G401 (cell line): ENCODE measurements around the gene TMEM108. TPM values are rescaled to one million over a fixed set of nuclear protein-coding genes. Genes with fewer than 3 reads are reported as not detected.

ENCODE experiments used
- DNase-seq: peaks from one replicate; pipeline ENCODE4 v3.0.0-alpha.2; 2015; ENCODE audit warnings: low spot score
- in situ Hi-C: cut with HindIII; loops from 2 replicates; pipeline ENCODE4 v1.10.0; 2016; ENCODE audit warnings: low sequenced_read_pairs, mixed read lengths
- total RNA-seq: library from RNA; depleted of rRNA; stranded (reverse); fragments of >200 nt; shearing (Covaris generic); gene quantifications from 2 replicates; pipeline ENCODE4 v1.2.3, GENCODE V29; 2014

The TMEM108 gene
- total RNA-seq, 1 experiment from 2014 or later: not detected

- DNase-seq: no peak
- in situ Hi-C loops: no loop called here
Measured at GRCh38 chr3:133366921-133367320, 328.7 kb downstream of the TMEM108 start.

GRCh38 chr3:133367403-133367802, 329.2 kb downstream of the TMEM108 start:
- no peak for DNase-seq
- in situ Hi-C loops: no loop called here

GRCh38 chr3:133367956-133368355, 329.8 kb downstream of the TMEM108 start:
- in situ Hi-C loops: no loop called here
- no peak for DNase-seq

- no peak for DNase-seq
- in situ Hi-C loops: no loop called here
Measured at GRCh38 chr3:133368371-133369067, 330.3 kb downstream of the TMEM108 start.

GRCh38 chr3:133369068-133369440, 330.9 kb downstream of the TMEM108 start:
- in situ Hi-C loops: no loop called here

GRCh38 chr3:133371181-133371580, 333.0 kb downstream of the TMEM108 start:
- in situ Hi-C loops: no loop called here
- DNase-seq: no peak

More at GRCh38 chr3:133369068-133369440, 330.9 kb downstream of the TMEM108 start:
- no peak for DNase-seq

GRCh38 chr3:133371676-133372075, 333.5 kb downstream of the TMEM108 start:
- in situ Hi-C loops: no loop called here
- no peak for DNase-seq

- in situ Hi-C loops: no loop called here
Measured at GRCh38 chr3:133374708-133375402, 336.7 kb downstream of the TMEM108 start.

GRCh38 chr3:133375403-133375745, 337.2 kb downstream of the TMEM108 start:
- in situ Hi-C loops: no loop called here
- no peak for DNase-seq

More at GRCh38 chr3:133374708-133375402, 336.7 kb downstream of the TMEM108 start:
- no peak for DNase-seq

- in situ Hi-C loops: no loop called here
Measured at GRCh38 chr3:133376810-133377209, 338.6 kb downstream of the TMEM108 start.

GRCh38 chr3:133377396-133377795, 339.2 kb downstream of the TMEM108 start:
- DNase-seq: peak; percentile 34
- in situ Hi-C loops: no loop called here

More at GRCh38 chr3:133376810-133377209, 338.6 kb downstream of the TMEM108 start:
- DNase-seq: no peak

GRCh38 chr3:133379926-133380325, 341.7 kb downstream of the TMEM108 start:
- in situ Hi-C loops: no loop called here
- DNase-seq: no peak

GRCh38 chr3:133380481-133381225, 342.5 kb downstream of the TMEM108 start:
- in situ Hi-C loops: no loop called here
- DNase-seq: no peak

GRCh38 chr3:133381346-133382109, 343.3 kb downstream of the TMEM108 start:
- no peak for DNase-seq
- in situ Hi-C loops: no loop called here

GRCh38 chr3:133383175-133383574, 345.0 kb downstream of the TMEM108 start:
- no peak for DNase-seq
- in situ Hi-C loops: no loop called here

GRCh38 chr3:133383741-133384140, 345.6 kb downstream of the TMEM108 start:
- no peak for DNase-seq
- in situ Hi-C loops: no loop called here

GRCh38 chr3:133384331-133385027, 346.3 kb downstream of the TMEM108 start:
- in situ Hi-C loops: no loop called here

GRCh38 chr3:133386876-133387275, 348.7 kb downstream of the TMEM108 start:
- DNase-seq: no peak
- in situ Hi-C loops: no loop called here

More at GRCh38 chr3:133384331-133385027, 346.3 kb downstream of the TMEM108 start:
- DNase-seq: peak; percentile 78

GRCh38 chr3:133387341-133387740, 349.1 kb downstream of the TMEM108 start:
- DNase-seq: no peak
- in situ Hi-C loops: no loop called here
